ENCODE results near the gene SLC38A11.

DNA sequence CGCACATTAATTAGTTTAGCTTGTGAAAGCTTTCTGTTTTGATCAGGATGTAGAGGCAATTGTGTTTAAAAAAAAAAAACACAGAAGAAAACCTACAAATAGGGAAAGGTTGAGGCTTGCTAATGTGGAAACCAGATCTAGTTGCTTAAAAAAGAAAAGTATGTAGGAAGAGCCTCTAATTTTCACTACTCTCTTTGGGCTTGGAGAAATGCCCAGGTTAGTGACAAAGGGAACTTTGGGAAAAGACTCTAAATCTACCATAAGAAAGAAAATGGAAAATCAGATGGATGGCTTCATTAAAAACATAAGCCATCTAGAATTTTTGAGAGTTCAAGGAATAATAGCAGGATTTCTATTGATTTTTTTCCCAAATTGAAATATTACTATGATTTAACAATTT, 47.3 kb upstream of the SLC38A11 start:
- TF ChIP-seq, protein P1, sequence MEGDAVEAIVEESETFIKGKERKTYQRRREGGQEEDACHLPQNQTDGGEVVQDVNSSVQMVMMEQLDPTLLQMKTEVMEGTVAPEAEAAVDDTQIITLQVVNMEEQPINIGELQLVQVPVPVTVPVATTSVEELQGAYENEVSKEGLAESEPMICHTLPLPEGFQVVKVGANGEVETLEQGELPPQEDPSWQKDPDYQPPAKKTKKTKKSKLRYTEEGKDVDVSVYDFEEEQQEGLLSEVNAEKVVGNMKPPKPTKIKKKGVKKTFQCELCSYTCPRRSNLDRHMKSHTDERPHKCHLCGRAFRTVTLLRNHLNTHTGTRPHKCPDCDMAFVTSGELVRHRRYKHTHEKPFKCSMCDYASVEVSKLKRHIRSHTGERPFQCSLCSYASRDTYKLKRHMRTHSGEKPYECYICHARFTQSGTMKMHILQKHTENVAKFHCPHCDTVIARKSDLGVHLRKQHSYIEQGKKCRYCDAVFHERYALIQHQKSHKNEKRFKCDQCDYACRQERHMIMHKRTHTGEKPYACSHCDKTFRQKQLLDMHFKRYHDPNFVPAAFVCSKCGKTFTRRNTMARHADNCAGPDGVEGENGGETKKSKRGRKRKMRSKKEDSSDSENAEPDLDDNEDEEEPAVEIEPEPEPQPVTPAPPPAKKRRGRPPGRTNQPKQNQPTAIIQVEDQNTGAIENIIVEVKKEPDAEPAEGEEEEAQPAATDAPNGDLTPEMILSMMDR (IDR thresholded peaks at IDR 0.05), result no peak
- TF ChIP-seq EP300 (IDR thresholded peaks at IDR 0.05), result no peak
